Measurements from ENCODE around the gene DAB1. TPM values are rescaled to one million over a fixed set of nuclear protein-coding genes. Genes with fewer than 3 reads are reported as not detected.

The DAB1 gene
- total and polyA plus RNA-seq, 8 donors, result 0.04 to 1.4 (median 0.39) TPM

DNA sequence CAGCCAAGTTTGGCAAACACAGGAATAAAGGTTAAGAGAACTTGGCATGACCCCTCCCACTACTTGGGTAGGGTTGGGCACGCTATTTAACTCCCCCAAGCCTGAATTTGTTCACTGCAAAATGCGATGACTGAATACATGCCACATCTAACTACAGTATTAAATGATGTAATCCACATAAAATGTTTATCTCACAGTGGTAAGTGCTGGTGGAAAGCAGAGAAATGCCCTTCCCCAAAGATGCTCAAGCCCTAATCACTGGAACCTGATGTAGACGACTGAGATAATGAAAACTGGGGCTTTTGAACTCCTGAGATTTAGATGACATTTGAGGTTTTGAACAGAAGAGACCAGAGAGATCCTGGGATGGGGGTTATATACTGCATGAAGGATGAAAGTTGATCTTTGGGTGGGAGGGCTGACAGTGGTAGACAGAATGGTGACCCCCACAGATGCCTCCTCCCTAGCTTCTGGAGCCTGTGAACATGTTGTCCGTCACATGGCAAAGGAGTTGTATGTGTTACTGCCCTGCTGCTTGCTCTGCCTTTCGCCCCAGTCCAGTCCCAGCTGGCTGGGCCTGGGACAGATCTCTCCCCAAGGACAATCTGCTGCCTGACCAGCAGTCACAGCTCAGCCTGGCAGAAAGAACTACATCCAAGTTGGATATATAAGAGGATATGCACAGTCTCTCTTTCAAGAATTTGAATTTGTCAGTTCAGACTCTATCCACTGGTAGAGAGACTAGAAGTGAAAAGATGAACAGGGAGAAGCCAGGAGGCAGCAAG is 120.9 kb downstream of the DAB1 start:
- Histone ChIP-seq H3K27ac (no peak overlapping the region), H3K4me1 (no peaks in the 10 kb centered on the region), H3K4me3 (no peak overlapping the region), H3K27me3 (no peaks in the 10 kb centered on the region), H3K36me3 (no peaks in the 10 kb centered on the region), H3K9me3 (no peaks in the 10 kb centered on the region)
- FAIRE-seq (no peak), ATAC-seq (no peak), DNase-seq (no peak)
- TF ChIP-seq, protein P1, sequence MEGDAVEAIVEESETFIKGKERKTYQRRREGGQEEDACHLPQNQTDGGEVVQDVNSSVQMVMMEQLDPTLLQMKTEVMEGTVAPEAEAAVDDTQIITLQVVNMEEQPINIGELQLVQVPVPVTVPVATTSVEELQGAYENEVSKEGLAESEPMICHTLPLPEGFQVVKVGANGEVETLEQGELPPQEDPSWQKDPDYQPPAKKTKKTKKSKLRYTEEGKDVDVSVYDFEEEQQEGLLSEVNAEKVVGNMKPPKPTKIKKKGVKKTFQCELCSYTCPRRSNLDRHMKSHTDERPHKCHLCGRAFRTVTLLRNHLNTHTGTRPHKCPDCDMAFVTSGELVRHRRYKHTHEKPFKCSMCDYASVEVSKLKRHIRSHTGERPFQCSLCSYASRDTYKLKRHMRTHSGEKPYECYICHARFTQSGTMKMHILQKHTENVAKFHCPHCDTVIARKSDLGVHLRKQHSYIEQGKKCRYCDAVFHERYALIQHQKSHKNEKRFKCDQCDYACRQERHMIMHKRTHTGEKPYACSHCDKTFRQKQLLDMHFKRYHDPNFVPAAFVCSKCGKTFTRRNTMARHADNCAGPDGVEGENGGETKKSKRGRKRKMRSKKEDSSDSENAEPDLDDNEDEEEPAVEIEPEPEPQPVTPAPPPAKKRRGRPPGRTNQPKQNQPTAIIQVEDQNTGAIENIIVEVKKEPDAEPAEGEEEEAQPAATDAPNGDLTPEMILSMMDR (IDR thresholded peaks at IDR 0.05), result no peak
- intact Hi-C loops (cut with DNase I), result no loop called here
- 74 to 83% methylated on average over 5 of the region's 5 CpGs for WGBS, 2 donors

DNA sequence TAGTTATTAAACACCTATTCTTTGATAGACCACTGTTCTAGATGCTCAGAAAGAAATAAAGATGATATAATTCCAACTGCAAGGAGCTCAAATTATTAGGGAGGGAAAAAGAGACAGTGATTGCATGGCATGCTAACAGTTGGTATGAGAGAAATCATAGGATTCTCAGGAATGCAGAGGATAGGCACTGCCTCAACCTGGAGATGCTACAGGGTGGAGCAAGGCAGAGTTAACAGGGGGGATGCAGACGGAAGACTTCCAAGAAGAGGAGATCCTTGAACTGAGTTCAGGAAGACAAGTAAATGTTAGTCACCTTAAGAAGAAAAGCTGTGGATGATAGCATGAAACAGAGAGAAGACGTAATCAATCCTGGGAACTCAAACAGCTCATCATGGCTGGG is 123.7 kb downstream of the DAB1 start:
- Histone ChIP-seq H3K27ac (no peak overlapping the region), H3K9me3 (no peaks in the 10 kb centered on the region), H3K27me3 (no peaks in the 10 kb centered on the region), H3K4me3 (no peak overlapping the region), H3K4me1 (no peaks in the 10 kb centered on the region), H3K36me3 (no peaks in the 10 kb centered on the region)
- DNase-seq, result no peak
- no peak for ATAC-seq
- TF ChIP-seq, protein P1 (IDR thresholded peaks at IDR 0.05), result no peak
- intact Hi-C loops (cut with DNase I), result no loop called here
- 83 to 97% methylated on average over 2 of the region's 2 CpGs for WGBS, 2 donors
- FAIRE-seq, result no peak

DNA sequence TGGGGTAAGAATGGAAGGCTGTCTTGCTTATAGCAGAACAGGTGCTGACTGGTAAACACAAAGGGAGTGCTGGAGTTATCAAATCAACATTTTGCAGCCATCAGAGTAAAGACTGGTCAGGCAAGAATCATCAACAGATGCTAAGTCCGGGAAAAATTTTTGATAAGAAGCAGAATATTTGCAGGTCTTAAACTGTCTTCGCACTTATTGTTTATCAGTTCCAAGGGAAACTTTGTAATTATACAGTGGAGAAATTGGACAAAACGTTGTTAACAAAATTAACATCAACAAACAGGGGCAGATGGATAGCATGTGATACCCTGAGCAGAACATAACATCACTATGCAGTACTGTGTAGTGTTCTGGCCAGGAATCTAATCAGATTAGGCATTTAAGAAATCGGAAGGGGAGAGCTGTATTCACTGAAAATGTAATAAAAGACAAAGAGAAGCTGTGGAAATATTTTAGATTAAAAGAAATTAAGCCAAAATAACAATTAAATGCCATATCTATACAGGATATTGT is 127.1 kb downstream of the DAB1 start:
- ATAC-seq (no peak), DNase-seq (no peak), FAIRE-seq (no peak)
- H3K9me3 ChIP-seq, result no peaks in the 10 kb centered on the region
- TF ChIP-seq, protein P1 (IDR thresholded peaks at IDR 0.05), result no peak
- no peaks in the 10 kb centered on the region for H3K4me1 ChIP-seq
- H3K27ac ChIP-seq, result no peak overlapping the region
- no peaks in the 10 kb centered on the region for H3K36me3 ChIP-seq
- intact Hi-C loops (cut with DNase I), result no loop called here
- WGBS, 2 donors, result 30 to 31% methylated on average over 4 of the region's 4 CpGs
- H3K27me3 ChIP-seq, result no peaks in the 10 kb centered on the region
- no peak overlapping the region for H3K4me3 ChIP-seq

DNA sequence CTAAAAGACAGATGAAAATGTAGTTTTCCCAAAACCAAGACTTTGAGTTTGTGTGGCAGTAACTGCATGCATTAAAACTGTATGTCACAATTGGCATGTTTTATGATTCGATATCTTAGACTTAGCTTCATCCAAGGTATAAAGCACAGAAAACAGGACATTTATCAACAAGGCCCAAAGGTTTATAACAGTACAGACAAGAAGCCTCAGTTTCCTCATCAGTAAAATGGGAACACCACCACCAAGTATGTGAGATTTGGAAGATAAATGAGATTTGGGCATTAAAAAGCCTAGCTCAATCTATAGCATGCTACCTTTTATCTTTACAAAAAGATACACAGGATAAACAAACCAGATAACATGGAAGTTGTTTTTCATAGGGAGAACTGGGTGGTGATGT is 128.5 kb downstream of the DAB1 start:
- no peak for FAIRE-seq
- TF ChIP-seq, protein P1 (IDR thresholded peaks at IDR 0.05), result no peak
- no peaks in the 10 kb centered on the region for H3K27me3 ChIP-seq
- DNase-seq, result no peak
- no peak overlapping the region for H3K27ac ChIP-seq
- WGBS, 2 donors, result 96 to 100% methylated on average over 1 of the region's 1 CpG
- H3K4me1 ChIP-seq, result no peaks in the 10 kb centered on the region
- no peak overlapping the region for H3K4me3 ChIP-seq
- no peaks in the 10 kb centered on the region for H3K36me3 ChIP-seq
- no peak for ATAC-seq
- intact Hi-C loops (cut with DNase I), result no loop called here
- H3K9me3 ChIP-seq, result no peaks in the 10 kb centered on the region

DNA sequence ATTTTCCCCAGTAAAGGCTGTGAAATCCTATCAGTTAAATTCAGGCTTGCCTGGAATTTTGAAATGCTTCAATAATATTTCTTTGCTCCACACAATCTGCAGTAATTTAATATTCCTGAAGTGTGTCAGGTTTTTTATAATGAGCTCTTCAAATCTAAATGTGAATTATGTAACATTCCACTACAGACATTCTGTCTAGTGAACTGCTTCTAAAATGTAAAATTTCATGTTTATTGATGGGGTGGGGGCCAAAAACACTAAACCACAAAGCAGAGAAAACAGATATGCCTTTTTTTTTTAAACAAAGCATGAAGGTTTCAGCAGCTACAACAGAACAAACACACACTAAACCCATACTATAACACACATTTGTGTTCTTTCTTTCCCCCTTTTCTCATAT is 129.7 kb downstream of the DAB1 start:
- TF ChIP-seq, protein P1 (IDR thresholded peaks at IDR 0.05), result no peak
- no peaks in the 10 kb centered on the region for H3K36me3 ChIP-seq
- no peaks in the 10 kb centered on the region for H3K4me1 ChIP-seq
- FAIRE-seq, result no peak
- intact Hi-C loops (cut with DNase I), result no loop called here
- no peak overlapping the region for H3K4me3 ChIP-seq
- no peaks in the 10 kb centered on the region for H3K9me3 ChIP-seq
- no peaks in the 10 kb centered on the region for H3K27me3 ChIP-seq
- ATAC-seq, result no peak
- H3K27ac ChIP-seq, result no peak overlapping the region
- DNase-seq, result no peak

Data from pancreas (tissue), 10 donors.